B cell (primary cell): ENCODE data around the gene LHX2. TPM values are rescaled to one million over a fixed set of nuclear protein-coding genes. Genes with fewer than 3 reads are reported as not detected.

Experiments
- ATAC-seq: fragments of 200-7000 bp; cut with Tn5 transposase; one replicate; pipeline ENCODE4 v1.10.0; 2021; ENCODE audit warnings: low read depth, mild to moderate bottlenecking, moderate number of reproducible peaks, moderate library complexity
- CTCF ChIA-PET: fragments of 350-600 bp; sonication (Branson Sonifier 250); formaldehyde crosslinking; loops from one replicate; lab custom pipeline; 2021; ENCODE audit warnings: antibody characterized with exemption, inconsistent platforms; lab: Charles Lee
- POLR2A ChIA-PET: fragments of 350-600 bp; sonication (Branson Sonifier 250); formaldehyde crosslinking; loops from one replicate; lab custom pipeline; 2021; ENCODE audit warnings: antibody characterized with exemption; lab: Charles Lee
- DNase-seq: peaks from one replicate; pipeline ENCODE4 v3.0.0; 2013
- H2AFZ ChIP-seq: 2 replicates; pipeline ENCODE4 v1.6.1; 2012; ENCODE audit warnings: mild to moderate bottlenecking, low read depth, low read length; ENCODE audit not compliant: insufficient read depth, poor library complexity, severe bottlenecking
- H3K27ac ChIP-seq, 2 donors: 1 replicate in 1 of 2; 2 replicates in 1 of 2; pipeline ENCODE4 v1.5.1; 2012 to 2013; ENCODE audit warnings: low read length in 2 of 2, mild to moderate bottlenecking in 2 of 2, moderate library complexity in 1 of 2
- H3K27me3 ChIP-seq, 4 experiments: fragments of 200-600 bp in 1 of 4; sonication (generic) in 1 of 4; replicated peaks in 1 of 4; 1 replicate in 2 of 4; 2 replicates in 2 of 4; pipeline versions ENCODE4 v1.6.1 to v1.7.0; 2013 to 2016; ENCODE audit warnings: low read length in 3 of 4, mild to moderate bottlenecking in 2 of 4, mixed read lengths in 1 of 4, moderate library complexity in 1 of 4; ENCODE audit not compliant: insufficient read depth in 4 of 4, control insufficient read depth in 3 of 4; ENCODE audit errors: control extremely low read depth in 1 of 4
- H3K36me3 ChIP-seq, 2 experiments: replicated peaks in 1 of 2; 1 replicate in 1 of 2; 2 replicates in 1 of 2; pipeline versions ENCODE4 v1.6.1 to v1.7.1; 2013; ENCODE audit warnings: low read length in 1 of 2; ENCODE audit not compliant: insufficient read depth in 2 of 2, control insufficient read depth in 1 of 2; ENCODE audit errors: control extremely low read depth in 1 of 2, extremely low read depth in 1 of 2
- H3K4me1 ChIP-seq, 2 donors: fragments of 200-600 bp in 1 of 2; sonication (generic) in 1 of 2; 1 replicate in 1 of 2; 2 replicates in 1 of 2; pipeline versions ENCODE4 v1.5.1 to v1.6.1; 2013 to 2017; ENCODE audit warnings: low read length in 2 of 2; ENCODE audit not compliant: control insufficient read depth in 2 of 2, insufficient read depth in 2 of 2
- H3K4me2 ChIP-seq: replicated peaks from 2 replicates; pipeline ENCODE3; 2012; ENCODE audit warnings: mild to moderate bottlenecking, low read depth, low read length; ENCODE audit not compliant: poor library complexity, severe bottlenecking
- H3K4me3 ChIP-seq, 5 experiments: fragments of 200-600 bp in 1 of 5; sonication (generic) in 1 of 5; 1 replicate in 3 of 5; 2 replicates in 2 of 5; pipeline versions ENCODE4 v1.5.1 to v1.7.0; 2011 to 2016; ENCODE audit warnings: low read length in 4 of 5, mild to moderate bottlenecking in 4 of 5, low read depth in 2 of 5, control low read depth in 1 of 5, moderate library complexity in 1 of 5; ENCODE audit not compliant: insufficient read depth in 1 of 5; ENCODE audit errors: control extremely low read depth in 1 of 5, extremely low read depth in 1 of 5
- H3K79me2 ChIP-seq: fragments of 200-600 bp; sonication (generic); one replicate; pipeline ENCODE4 v1.6.0; 2016; ENCODE audit warnings: low read length; ENCODE audit not compliant: control insufficient read depth, insufficient read depth
- H3K9ac ChIP-seq: fragments of 200-600 bp; sonication (generic); 2 replicates; pipeline ENCODE4 v1.6.1; 2017; ENCODE audit warnings: mild to moderate bottlenecking, low read length, moderate library complexity
- H3K9me3 ChIP-seq, 3 donors: one replicate each; pipeline versions ENCODE4 v1.6.1 to v1.7.1; 2013; ENCODE audit warnings: low read length in 2 of 3; ENCODE audit not compliant: control insufficient read depth in 2 of 3, insufficient read depth in 1 of 3; ENCODE audit errors: control extremely low read depth in 1 of 3
- H4K20me1 ChIP-seq: 2 replicates; pipeline ENCODE4 v1.6.0; 2012; ENCODE audit warnings: mild to moderate bottlenecking, low read length; ENCODE audit not compliant: insufficient read depth, control insufficient read depth, poor library complexity, severe bottlenecking
- H3K27ac Mint-ChIP-seq: one replicate; pipeline ENCODE4 v1.8.0; 2021; ENCODE audit warnings: mixed read lengths
- H3K27me3 Mint-ChIP-seq: one replicate; pipeline ENCODE4 v1.8.0; 2021; ENCODE audit warnings: mixed read lengths
- H3K4me1 Mint-ChIP-seq: one replicate; pipeline ENCODE4 v1.8.0; 2021; ENCODE audit warnings: mixed read lengths
- H3K4me3 Mint-ChIP-seq: one replicate; pipeline ENCODE4 v1.8.0; 2021; ENCODE audit warnings: mixed read lengths
- H3K9me3 Mint-ChIP-seq: one replicate; pipeline ENCODE4 v1.8.0; 2022; ENCODE audit warnings: mixed read lengths; ENCODE audit not compliant: insufficient read depth
- EZH2 ChIP-seq: IDR thresholded peaks from 2 replicates; pipeline ENCODE4 v1.6.1; 2012; ENCODE audit warnings: borderline replicate concordance, low read depth, mild to moderate bottlenecking, moderate library complexity, low read length; ENCODE audit not compliant: insufficient read depth, poor library complexity, severe bottlenecking
- WGBS: methylation state at CpG from one replicate; pipeline ENCODE4 v1.1.5; 2013; ENCODE audit warnings: missing lambda C conversion rate; ENCODE audit not compliant: insufficient coverage; 5-methylcytosine and 5-hydroxymethylcytosine counted together
- intact Hi-C: fragments of 100-400 bp; cut with micrococcal nuclease; formaldehyde crosslinking; loops from one replicate; pipeline ENCODE4 v1.10.0; 2022
- polyA plus RNA-seq: library from polyadenylated mRNA; depleted of rRNA; stranded (reverse); fragments of >200 nt; gene quantifications from 2 replicates; pipeline ENCODE4 v1.2.3, GENCODE V29; 2012
- total RNA-seq, 2 donors: library from RNA; stranded (reverse); fragments of 120-200 nt in 1 of 2; gene quantifications; 1 replicate in 1 of 2; 2 replicates in 1 of 2; pipeline versions ENCODE4 v1.2.3 to v1.2.4, GENCODE V29; 2013 to 2022
- TF ChIP-seq, protein P1 (sequence below): fragments of 200-600 bp; IDR thresholded peaks from one replicate; pipeline ENCODE4 v1.8.0; 2022; ENCODE audit warnings: antibody characterized with exemption, mild to moderate bottlenecking

Gene LHX2
- total and polyA plus RNA-seq, 2 donors (not counting 1 experiment from before 2014, with no cell fraction given) = 0.66 TPM; not detected in 1

DNA sequence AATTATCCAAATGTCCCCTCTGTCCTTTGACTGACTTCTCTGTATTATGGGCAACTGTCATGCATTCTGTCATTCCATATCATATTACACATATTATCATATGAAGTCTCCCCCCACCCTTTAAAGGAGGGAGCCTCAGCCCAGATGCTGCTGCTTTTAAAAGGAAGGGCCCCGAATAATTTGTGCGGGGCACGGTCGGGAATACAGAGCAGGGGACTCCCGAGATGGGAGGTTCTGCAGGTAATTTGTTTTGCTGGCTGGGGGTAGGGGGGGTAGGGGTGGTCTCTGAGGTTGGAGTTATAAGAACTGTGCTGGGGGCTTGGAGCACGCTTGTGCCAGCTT lies 10.1 kb upstream of the LHX2 start:
- intact Hi-C loops = no loop called here
- CTCF ChIA-PET = no interaction called here
- no peak overlapping the region for H3K27ac ChIP-seq

DNA sequence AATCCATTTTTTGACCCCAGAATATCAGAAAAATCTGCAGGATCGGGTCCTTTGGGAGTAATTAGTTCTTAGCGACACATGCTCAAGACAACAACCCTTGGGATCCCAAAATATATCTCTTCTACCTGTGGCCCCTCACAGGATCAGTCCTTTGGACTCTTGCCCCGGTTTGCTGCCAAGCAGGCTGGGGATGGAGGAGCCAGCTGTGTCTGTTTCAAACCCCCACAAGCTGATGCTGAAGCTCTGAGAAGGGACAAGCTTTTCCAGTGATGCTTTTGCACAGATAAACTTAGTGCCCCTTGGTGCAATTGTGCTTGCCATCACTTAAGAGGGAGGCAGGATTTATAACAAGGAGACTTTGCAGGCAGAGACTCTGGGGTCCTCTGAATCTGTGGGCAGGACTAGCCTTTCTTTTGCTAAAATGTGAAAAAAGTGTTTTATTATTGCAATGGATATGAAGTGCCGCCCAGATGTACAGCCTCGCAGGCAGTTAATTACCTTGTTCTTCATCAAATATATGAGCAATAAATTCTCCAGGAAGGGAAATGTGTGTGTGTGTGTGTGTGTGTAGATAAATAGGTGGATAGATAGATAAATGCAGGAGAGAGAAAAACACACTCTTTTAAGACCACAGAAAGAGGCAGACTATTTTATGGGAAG lies 9.6 kb upstream of the LHX2 start:
- no peak overlapping the region for H3K4me3 Mint-ChIP-seq
- no peak for ATAC-seq
- H3K27me3 ChIP-seq = peaks cover 3 to 84% (median 77%) of the 10 kb centered on the region in 4 experiments

More for the DNA sequence above, 10.1 kb upstream of the LHX2 start:
- Histone ChIP-seq H3K36me3 (no peaks in the 10 kb centered on the region), H3K9me3 (peaks cover 0 to 13% (median 2%) of the 10 kb centered on the region in 3 donors), H4K20me1 (no peaks in the 10 kb centered on the region), H3K79me2 (no peaks in the 10 kb centered on the region), H3K4me3 (no peak overlapping the region), H3K4me2 (no peak overlapping the region), H3K27me3 (peaks cover 3 to 83% (median 76%) of the 10 kb centered on the region in 4 experiments), H3K4me1 (peaks cover 40 to 52% of the 10 kb centered on the region in 2 donors), H2AFZ (no peak overlapping the region), H3K9ac (no peak overlapping the region)
- no peak for ATAC-seq
- DNase-seq = no peak
- WGBS = 6% methylated on average over 6 of the region's 6 CpGs
- TF ChIP-seq EZH2 = no peak
- TF ChIP-seq, protein P1, sequence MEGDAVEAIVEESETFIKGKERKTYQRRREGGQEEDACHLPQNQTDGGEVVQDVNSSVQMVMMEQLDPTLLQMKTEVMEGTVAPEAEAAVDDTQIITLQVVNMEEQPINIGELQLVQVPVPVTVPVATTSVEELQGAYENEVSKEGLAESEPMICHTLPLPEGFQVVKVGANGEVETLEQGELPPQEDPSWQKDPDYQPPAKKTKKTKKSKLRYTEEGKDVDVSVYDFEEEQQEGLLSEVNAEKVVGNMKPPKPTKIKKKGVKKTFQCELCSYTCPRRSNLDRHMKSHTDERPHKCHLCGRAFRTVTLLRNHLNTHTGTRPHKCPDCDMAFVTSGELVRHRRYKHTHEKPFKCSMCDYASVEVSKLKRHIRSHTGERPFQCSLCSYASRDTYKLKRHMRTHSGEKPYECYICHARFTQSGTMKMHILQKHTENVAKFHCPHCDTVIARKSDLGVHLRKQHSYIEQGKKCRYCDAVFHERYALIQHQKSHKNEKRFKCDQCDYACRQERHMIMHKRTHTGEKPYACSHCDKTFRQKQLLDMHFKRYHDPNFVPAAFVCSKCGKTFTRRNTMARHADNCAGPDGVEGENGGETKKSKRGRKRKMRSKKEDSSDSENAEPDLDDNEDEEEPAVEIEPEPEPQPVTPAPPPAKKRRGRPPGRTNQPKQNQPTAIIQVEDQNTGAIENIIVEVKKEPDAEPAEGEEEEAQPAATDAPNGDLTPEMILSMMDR = no peak
- Mint-ChIP-seq H3K27ac (no peak overlapping the region), H3K4me1 (peaks cover 41% of the 10 kb centered on the region), H3K9me3 (no peaks in the 10 kb centered on the region), H3K4me3 (peak overlapping the region; percentile 52), H3K27me3 (peaks cover 84% of the 10 kb centered on the region)
- POLR2A ChIA-PET = no interaction called here

More for the DNA sequence above, 9.6 kb upstream of the LHX2 start:
- Histone ChIP-seq H2AFZ (no peak overlapping the region), H3K79me2 (no peaks in the 10 kb centered on the region), H3K36me3 (no peaks in the 10 kb centered on the region), H3K9me3 (peaks cover 0 to 8% (median 2%) of the 10 kb centered on the region in 3 donors), H3K27ac (no peak overlapping the region), H3K4me3 (no peak overlapping the region), H3K9ac (no peak overlapping the region), H3K4me2 (no peak overlapping the region), H4K20me1 (no peaks in the 10 kb centered on the region), H3K4me1 (peaks cover 40 to 52% of the 10 kb centered on the region in 2 donors)
- ChIA-PET CTCF (no interaction called here), POLR2A (no interaction called here)
- Mint-ChIP-seq H3K27ac (no peak overlapping the region), H3K27me3 (peaks cover 90% of the 10 kb centered on the region), H3K4me1 (peaks cover 40% of the 10 kb centered on the region), H3K9me3 (no peaks in the 10 kb centered on the region)
- 33% methylated on average over 3 of the region's 5 CpGs for whole genome bisulfite sequencing
- TF ChIP-seq, protein P1 = no peak
- TF ChIP-seq EZH2 = no peak
- intact Hi-C loops = loop anchor here (2.0 kb wide), 1 partner anchor 457 kb away; no protein-coding TSS in a partner anchor
- peak; percentile 21 for DNase-seq
